Left colon (tissue), 2 donors: ENCODE data around the gene COL23A1. TPM values are rescaled to one million over a fixed set of nuclear protein-coding genes. Genes with fewer than 3 reads are reported as not detected.

Source experiments
- ATAC-seq: fragments of 200-7000 bp; cut with Tn5 transposase; one replicate; pipeline ENCODE4 v1.9.1; 2020; ENCODE audit warnings: mild to moderate bottlenecking, moderate library complexity
- DNase-seq, 2 donors: peaks; one replicate each; pipeline ENCODE4 v3.0.0-alpha.2; 2020
- intact Hi-C, 2 donors: fragments of 100-400 bp; cut with DNase I in 1 of 2; cut with micrococcal nuclease in 1 of 2; formaldehyde crosslinking; loops; one replicate each; pipeline versions ENCODE4 v1.11.2 to v1.14.0; 2022; cut with DNase I, micrococcal nuclease
- long read RNA-seq: library from polyadenylated mRNA; unstranded; transcript quantifications from one replicate; pipeline ENCODE4 v2.0.0, GENCODE V29; 2021
- total RNA-seq, 2 donors: library from RNA; stranded (reverse); fragmentation: NEBNext Ultra II Directional; extraction: Animal tissue kit (Norgen Biotek cat#: 25700); gene quantifications; one replicate each; pipeline ENCODE4 v1.2.1, GENCODE V29; 2021
- donor health status: DM: no; HTN: no; CAD: no.
- donor health status: DM: yes; HTN: yes; CAD: no.

COL23A1 gene
- total RNA-seq, result under 1 TPM; 0.09 to 0.73 TPM
- long read RNA-seq, partial matches to known transcripts, result 0 of 2 reads
- long read RNA-seq, other reads (novel, unspliced or antisense), result 2 of 2 reads

GRCh38 chr5:178590141-178590923 lies at the start of gene COL23A1:
Gene COL23A1 (minus strand): TSS chr5:178590393.
- intact Hi-C loops, result loop anchor here in 1 of 2 donors (5.0 kb wide), 1 partner anchor 308 kb away; no protein-coding TSS in a partner anchor
- peak; percentile 54 for ATAC-seq
- DNase-seq, result peak; percentile 34 to 42

- DNase-seq (no peak), ATAC-seq (no peak)
- intact Hi-C loops, result no loop called here
Measured at GRCh38 chr5:178637356-178638074, 47.3 kb upstream of the COL23A1 start.

- intact Hi-C loops, result no loop called here
- no peak for DNase-seq
- ATAC-seq, result no peak
Measured at GRCh38 chr5:178632285-178632684, 42.1 kb upstream of the COL23A1 start.

- ATAC-seq (no peak), DNase-seq (no peak)
- intact Hi-C loops, result no loop called here
Measured at GRCh38 chr5:178630951-178631350, 40.8 kb upstream of the COL23A1 start.

- ATAC-seq, result no peak
- intact Hi-C loops, result no loop called here
Measured at GRCh38 chr5:178630475-178630930, 40.3 kb upstream of the COL23A1 start.

GRCh38 chr5:178627259-178627598 lies 37.0 kb upstream of the COL23A1 start:
- ATAC-seq (no peak), DNase-seq (no peak)

More at GRCh38 chr5:178630475-178630930, 40.3 kb upstream of the COL23A1 start:
- no peak for DNase-seq

GRCh38 chr5:178626484-178627258 lies 36.5 kb upstream of the COL23A1 start, which contains the start of gene CLK4:
Gene CLK4 (minus strand): TSS chr5:178627050. CDS start chr5:178623416, 3,634 bp downstream.
- intact Hi-C loops, result no loop called here
- peak; percentile 96 for ATAC-seq
- DNase-seq, result peak; percentile 94 to 98

More at GRCh38 chr5:178627259-178627598, 37.0 kb upstream of the COL23A1 start:
- intact Hi-C loops, result no loop called here

- DNase-seq, result peak in 1 of 2 donors; percentile 43
- intact Hi-C loops, result no loop called here
- peak; percentile 46 for ATAC-seq
Measured at GRCh38 chr5:178625679-178626483, 35.7 kb upstream of the COL23A1 start.

GRCh38 chr5:178624631-178625546 lies 34.7 kb upstream of the COL23A1 start:
- DNase-seq (no peak), ATAC-seq (no peak)
- intact Hi-C loops, result no loop called here

- DNase-seq (no peak), ATAC-seq (no peak)
- intact Hi-C loops, result no loop called here
Measured at GRCh38 chr5:178622679-178623247, 32.6 kb upstream of the COL23A1 start.

- DNase-seq (no peak), ATAC-seq (no peak)
- intact Hi-C loops, result no loop called here
Measured at GRCh38 chr5:178619390-178619789, 29.2 kb upstream of the COL23A1 start.

- no peak for ATAC-seq
- intact Hi-C loops, result no loop called here
- DNase-seq, result no peak
Measured at GRCh38 chr5:178612299-178612698, 22.1 kb upstream of the COL23A1 start.

GRCh38 chr5:178606269-178606668 lies 16.1 kb upstream of the COL23A1 start:
- intact Hi-C loops, result no loop called here
- ATAC-seq, result no peak
- no peak for DNase-seq

- ATAC-seq (no peak), DNase-seq (no peak)
- intact Hi-C loops, result no loop called here
Measured at GRCh38 chr5:178605788-178606187, 15.6 kb upstream of the COL23A1 start.

- no peak for ATAC-seq
- intact Hi-C loops, result no loop called here
- DNase-seq, result no peak
Measured at GRCh38 chr5:178602752-178603151, 12.6 kb upstream of the COL23A1 start.

GRCh38 chr5:178595750-178596149 lies 5.6 kb upstream of the COL23A1 start:
- DNase-seq (no peak), ATAC-seq (no peak)
- intact Hi-C loops, result no loop called here

- intact Hi-C loops, result no loop called here
- no peak for DNase-seq
- ATAC-seq, result no peak
Measured at GRCh38 chr5:178595150-178595549, 5.0 kb upstream of the COL23A1 start.
